Muscle layer of colon (tissue), 2 donors: ENCODE data around the gene SGPP1.
"Not testable (repeated sequence)": the region's sequence is repeated elsewhere in the genome, so short reads cannot be mapped to it uniquely, and the experiment has no call there.

Experiments
- H3K27ac ChIP-seq: one replicate; pipeline ENCODE4 v1.7.0; 2013; ENCODE audit warnings: low read depth, mild to moderate bottlenecking, low read length, moderate library complexity
- H3K27me3 ChIP-seq, 2 donors: one replicate each; pipeline ENCODE4 v1.7.0; 2013; ENCODE audit warnings: low read length in 2 of 2, mild to moderate bottlenecking in 2 of 2; ENCODE audit not compliant: insufficient read depth in 2 of 2, control insufficient read depth in 1 of 2
- H3K36me3 ChIP-seq: one replicate; pipeline ENCODE4 v1.7.0; 2013; ENCODE audit warnings: mild to moderate bottlenecking, low read length; ENCODE audit not compliant: insufficient read depth
- H3K4me1 ChIP-seq: one replicate; pipeline ENCODE4 v1.7.0; 2013; ENCODE audit warnings: mild to moderate bottlenecking, low read length; ENCODE audit not compliant: insufficient read depth
- H3K4me3 ChIP-seq, 2 donors: one replicate each; pipeline ENCODE4 v1.7.0; 2013; ENCODE audit warnings: low read length in 2 of 2, low read depth in 1 of 2, mild to moderate bottlenecking in 1 of 2, moderate library complexity in 1 of 2
- H3K9ac ChIP-seq: one replicate; pipeline ENCODE4 v1.7.0; 2013; ENCODE audit warnings: low read length
- H3K9me3 ChIP-seq: one replicate; pipeline ENCODE4 v1.7.0; 2013; ENCODE audit warnings: mild to moderate bottlenecking, low read length
- donor health status: abdominal sarcoma.
- donor health status: Adenocarcinoma of cecum.

SGPP1 gene

DNA sequence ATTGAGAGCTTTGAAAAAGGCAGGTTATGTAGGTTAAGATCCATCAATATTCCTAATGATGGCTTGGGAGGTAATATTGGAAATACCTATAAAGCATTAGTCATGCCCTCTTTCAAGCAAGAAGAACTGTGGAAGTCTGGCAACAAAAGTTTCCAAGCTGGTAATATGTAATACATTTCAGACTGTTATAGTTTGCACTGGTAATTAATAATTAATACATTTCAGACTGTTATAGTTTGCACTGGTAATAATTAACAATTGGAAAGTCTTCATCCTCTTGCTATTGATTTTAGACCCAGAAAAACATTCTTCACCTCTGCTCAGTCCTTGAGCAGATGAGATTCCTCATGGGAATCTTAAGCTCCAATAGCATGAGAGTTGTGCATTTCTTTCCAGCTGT is 57.2 kb downstream of the SGPP1 start:
- no peak overlapping the region for H3K4me3 ChIP-seq
- no peak overlapping the region for H3K27ac ChIP-seq
- H3K27me3 ChIP-seq, result no peaks in the 10 kb centered on the region
- H3K4me1 ChIP-seq, result no peaks in the 10 kb centered on the region
- no peak overlapping the region for H3K9ac ChIP-seq
- no peaks in the 10 kb centered on the region for H3K9me3 ChIP-seq
- no peaks in the 10 kb centered on the region for H3K36me3 ChIP-seq

- Histone ChIP-seq H3K9ac (no peak overlapping the region), H3K4me1 (no peaks in the 10 kb centered on the region), H3K4me3 (no peak overlapping the region), H3K27me3 (no peaks in the 10 kb centered on the region), H3K27ac (no peak overlapping the region), H3K36me3 (no peaks in the 10 kb centered on the region), H3K9me3 (no peaks in the 10 kb centered on the region)
These were observed 61.5 kb downstream of the SGPP1 start for GRCh38 chr14:63666335-63666734.

DNA sequence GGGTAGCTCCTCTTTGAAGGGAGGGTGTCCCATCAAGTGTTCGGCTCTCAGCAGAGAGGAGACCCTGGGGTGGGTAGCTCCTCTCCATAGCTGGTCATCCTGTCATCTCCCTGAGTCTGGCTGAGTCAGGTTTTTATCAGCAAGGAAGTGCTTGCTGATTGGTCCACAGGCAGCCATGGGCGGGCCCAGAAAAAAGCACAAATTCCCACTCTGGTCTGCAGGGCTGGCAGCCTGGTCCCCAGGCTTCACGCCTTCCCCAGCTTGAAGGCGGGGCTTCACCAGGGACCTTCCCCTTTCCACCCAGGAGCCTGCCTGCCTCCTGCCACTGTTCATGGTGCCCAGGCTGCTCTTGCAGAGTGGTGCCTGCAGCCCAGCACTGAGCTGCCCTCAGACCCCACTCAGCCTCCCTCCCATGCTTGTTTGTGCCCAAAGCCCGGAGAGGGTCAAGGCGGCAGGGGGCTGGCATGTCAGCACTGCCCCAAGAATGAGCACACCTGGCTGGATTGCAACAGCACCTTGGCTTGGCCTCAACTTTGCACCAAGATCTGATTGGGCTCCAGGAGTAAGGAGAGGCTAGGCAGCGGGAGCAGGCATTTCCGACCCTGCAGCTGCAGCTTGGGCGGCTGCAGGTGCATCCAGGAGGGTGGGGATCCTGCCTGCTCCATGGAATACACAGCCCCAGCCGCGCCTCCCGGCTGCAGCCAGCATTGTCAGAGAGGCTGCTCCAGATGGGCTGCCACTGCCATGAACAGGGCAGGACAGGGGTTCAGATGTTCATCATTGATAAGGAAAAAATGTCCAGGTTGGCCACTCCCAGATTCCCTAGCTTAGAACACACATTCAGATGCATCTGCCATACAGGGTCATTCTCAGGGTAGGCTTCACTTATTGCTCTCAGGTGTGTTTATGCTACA is 64.2 kb downstream of the SGPP1 start:
- Histone ChIP-seq H3K4me1 (no peaks in the 10 kb centered on the region), H3K27me3 (no peaks in the 10 kb centered on the region), H3K9ac (no peak overlapping the region), H3K9me3 (no peaks in the 10 kb centered on the region), H3K36me3 (no peaks in the 10 kb centered on the region), H3K27ac (no peak overlapping the region), H3K4me3 (no peak overlapping the region)

- Histone ChIP-seq H3K27ac (no peak overlapping the region), H3K36me3 (no peaks in the 10 kb centered on the region), H3K27me3 (no peaks in the 10 kb centered on the region), H3K4me1 (no peaks in the 10 kb centered on the region), H3K9ac (no peak overlapping the region), H3K4me3 (no peak overlapping the region), H3K9me3 (no peaks in the 10 kb centered on the region)
These were observed 65.1 kb downstream of the SGPP1 start for GRCh38 chr14:63662776-63663175.

DNA sequence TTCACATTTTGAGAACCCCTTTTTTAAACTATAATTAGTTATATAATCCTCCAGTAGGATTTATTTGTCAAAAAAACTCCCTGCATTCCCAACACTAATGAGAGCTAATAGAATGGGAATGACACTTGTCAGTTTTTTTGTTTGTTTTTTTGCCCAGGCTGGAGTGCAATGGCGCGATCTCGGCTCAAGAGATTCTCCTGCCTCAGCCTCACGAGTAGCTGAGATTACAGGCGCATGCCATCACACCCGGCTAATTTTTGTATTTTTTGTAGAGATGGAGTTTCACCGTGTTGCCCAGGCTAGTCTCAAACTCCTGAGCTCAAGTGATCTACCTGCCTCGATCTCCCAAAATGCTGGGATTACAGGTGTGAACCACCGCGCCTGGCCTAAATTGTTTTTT is 66.0 kb downstream of the SGPP1 start:
- not testable (repeated sequence) for H3K9me3 ChIP-seq, H3K9ac ChIP-seq, H3K4me1 ChIP-seq, H3K4me3 ChIP-seq, H3K27ac ChIP-seq, H3K36me3 ChIP-seq, H3K27me3 ChIP-seq

- Histone ChIP-seq H3K4me1 (no peaks in the 10 kb centered on the region), H3K9me3 (no peaks in the 10 kb centered on the region), H3K36me3 (no peaks in the 10 kb centered on the region), H3K27ac (no peak overlapping the region), H3K9ac (no peak overlapping the region), H3K27me3 (no peaks in the 10 kb centered on the region), H3K4me3 (no peak overlapping the region)
These were observed 68.1 kb downstream of the SGPP1 start for GRCh38 chr14:63659726-63660125.

GRCh38 chr14:63656194-63656593 is 71.7 kb downstream of the SGPP1 start:
- Histone ChIP-seq H3K4me3 (no peak overlapping the region), H3K36me3 (no peaks in the 10 kb centered on the region), H3K27ac (no peak overlapping the region), H3K27me3 (no peaks in the 10 kb centered on the region), H3K9me3 (no peaks in the 10 kb centered on the region), H3K4me1 (no peaks in the 10 kb centered on the region), H3K9ac (no peak overlapping the region)

GRCh38 chr14:63654936-63655335 is 72.9 kb downstream of the SGPP1 start:
- Histone ChIP-seq H3K27me3 (no peaks in the 10 kb centered on the region), H3K9ac (no peak overlapping the region), H3K36me3 (no peaks in the 10 kb centered on the region), H3K27ac (no peak overlapping the region), H3K4me3 (no peak overlapping the region), H3K9me3 (no peaks in the 10 kb centered on the region), H3K4me1 (no peaks in the 10 kb centered on the region)

DNA sequence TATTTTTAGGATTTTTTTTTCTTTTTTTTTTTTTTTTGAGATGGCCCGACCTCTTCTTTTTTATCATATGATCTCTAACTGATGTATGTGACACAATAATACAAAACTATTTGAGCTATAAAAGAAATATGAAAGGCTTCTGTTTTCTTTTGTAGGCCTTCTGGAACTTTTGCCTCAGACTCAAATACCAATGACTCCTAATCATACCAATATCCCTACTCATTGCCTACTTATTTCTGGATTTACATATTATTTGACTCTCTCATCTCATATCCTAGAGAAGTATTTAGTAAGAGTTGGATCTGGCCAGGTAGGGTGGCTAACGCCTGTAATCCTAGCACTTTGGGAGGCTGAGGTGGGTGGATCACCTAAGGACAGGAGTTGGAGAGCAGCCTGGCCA is 73.5 kb downstream of the SGPP1 start:
- Histone ChIP-seq H3K4me3 (no peak overlapping the region), H3K9ac (no peak overlapping the region), H3K27me3 (no peaks in the 10 kb centered on the region), H3K36me3 (no peaks in the 10 kb centered on the region), H3K4me1 (no peaks in the 10 kb centered on the region), H3K9me3 (no peaks in the 10 kb centered on the region), H3K27ac (no peak overlapping the region)

DNA sequence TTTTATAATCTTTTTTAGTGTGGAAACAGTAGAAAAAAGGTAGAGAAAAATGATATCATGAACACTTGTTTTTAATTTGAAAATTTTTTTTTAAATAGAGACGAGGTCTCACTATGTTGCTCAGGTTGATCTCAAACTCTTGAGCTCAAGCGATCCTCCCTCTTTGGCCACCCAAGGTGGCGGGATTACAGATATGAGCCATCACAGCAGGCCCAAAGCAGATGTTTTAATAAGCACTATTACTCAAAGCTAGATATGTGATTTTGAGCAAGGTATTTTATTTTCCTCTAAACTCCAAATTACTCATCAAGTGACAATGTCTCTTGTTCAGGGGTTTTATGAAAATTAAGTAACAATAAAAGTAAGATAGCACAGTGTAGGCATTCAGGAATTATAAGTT is 75.5 kb downstream of the SGPP1 start:
- H3K4me3 ChIP-seq, result no peak overlapping the region
- H3K4me1 ChIP-seq, result no peaks in the 10 kb centered on the region
- H3K9ac ChIP-seq, result no peak overlapping the region
- H3K36me3 ChIP-seq, result no peaks in the 10 kb centered on the region
- no peaks in the 10 kb centered on the region for H3K27me3 ChIP-seq
- H3K9me3 ChIP-seq, result no peaks in the 10 kb centered on the region
- no peak overlapping the region for H3K27ac ChIP-seq

DNA sequence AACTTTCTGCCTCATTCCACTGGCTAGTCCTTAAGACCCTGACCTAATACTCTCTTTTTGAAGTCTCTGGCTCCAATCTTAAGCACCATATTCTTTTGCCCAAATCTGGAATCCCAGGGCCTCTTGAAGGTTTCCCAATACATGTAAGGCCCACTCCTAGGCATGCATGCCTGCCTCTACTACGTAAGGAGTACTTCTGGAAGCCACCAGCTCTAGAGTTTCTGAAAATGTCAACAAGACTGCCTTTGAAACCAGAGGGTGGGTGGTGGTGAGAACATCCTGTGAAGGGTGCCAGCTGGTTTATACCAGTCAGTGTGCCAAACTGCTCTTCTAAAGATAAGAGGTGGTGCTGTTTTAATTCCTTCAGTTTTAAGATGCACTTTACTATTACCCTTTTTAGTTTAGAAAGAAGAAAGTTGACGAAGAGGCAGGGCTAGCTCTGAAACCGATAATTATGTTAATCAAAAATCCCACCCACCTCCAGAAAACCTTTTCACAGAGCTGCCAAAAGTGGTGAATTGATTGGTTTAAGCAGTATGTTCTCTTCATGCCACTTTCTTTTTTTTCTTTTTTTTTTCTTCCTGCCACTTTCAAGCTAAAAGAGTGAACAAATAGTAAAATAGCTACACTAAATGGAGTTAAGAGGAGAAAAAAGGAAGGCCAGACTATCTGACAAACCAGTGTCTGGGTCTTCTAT is 77.5 kb downstream of the SGPP1 start:
- Histone ChIP-seq H3K4me3 (no peak overlapping the region), H3K27me3 (no peaks in the 10 kb centered on the region), H3K27ac (no peak overlapping the region), H3K36me3 (no peaks in the 10 kb centered on the region), H3K4me1 (no peaks in the 10 kb centered on the region), H3K9me3 (no peaks in the 10 kb centered on the region), H3K9ac (no peak overlapping the region)
